Osteocyte (in vitro differentiated cells): ENCODE measurements around the gene TRIM41. TPM values are rescaled to one million over a fixed set of nuclear protein-coding genes. Genes with fewer than 3 reads are reported as not detected.
A peak's percentile ranks its signal among the peaks of the same experiment; 100 is the strongest.

Source experiments
- DNase-seq: peaks from one replicate; pipeline ENCODE4 v3.0.0; 2021; ENCODE audit warnings: mixed read lengths; ENCODE audit not compliant: unreplicated experiment; ENCODE audit errors: extremely low spot score
- H3K27ac Mint-ChIP-seq: one replicate; pipeline ENCODE4 v1.8.0; 2021; ENCODE audit warnings: mild to moderate bottlenecking, mixed read lengths; ENCODE audit not compliant: unreplicated experiment
- H3K27me3 Mint-ChIP-seq: one replicate; pipeline ENCODE4 v1.8.0; 2021; ENCODE audit warnings: mixed read lengths; ENCODE audit not compliant: unreplicated experiment
- H3K36me3 Mint-ChIP-seq: one replicate; pipeline ENCODE4 v1.8.0; 2021; ENCODE audit warnings: mixed read lengths; ENCODE audit not compliant: unreplicated experiment
- H3K4me1 Mint-ChIP-seq: one replicate; pipeline ENCODE4 v1.8.0; 2021; ENCODE audit warnings: mixed read lengths; ENCODE audit not compliant: unreplicated experiment
- H3K4me3 Mint-ChIP-seq: one replicate; pipeline ENCODE4 v1.8.0; 2021; ENCODE audit warnings: mild to moderate bottlenecking, moderate library complexity, mixed read lengths; ENCODE audit not compliant: unreplicated experiment
- H3K9me3 Mint-ChIP-seq: one replicate; pipeline ENCODE4 v1.8.0; 2021; ENCODE audit warnings: mixed read lengths; ENCODE audit not compliant: unreplicated experiment
- CTCF ChIP-seq: fragments of 200-600 bp; sonication (generic); IDR thresholded peaks from 2 replicates; pipeline ENCODE4 v1.5.0; 2021; ENCODE audit warnings: antibody characterized with exemption, mild to moderate bottlenecking, moderate library complexity
- total RNA-seq: library from RNA; stranded (reverse); gene quantifications from 2 replicates; pipeline ENCODE4 v1.2.1, GENCODE V29; 2021

The TRIM41 gene
- total RNA-seq, 1 donor from 2014 or later, result 27.1 TPM

GRCh38 chr5:181259974-181260719 is 37.1 kb downstream of the TRIM41 start:
- no peak for DNase-seq
- Mint-ChIP-seq H3K4me3 (peak overlapping the region; percentile 98), H3K36me3 (peaks cover 21% of the 10 kb centered on the region), H3K4me1 (peaks cover 52% of the 10 kb centered on the region), H3K27me3 (no peaks in the 10 kb centered on the region), H3K9me3 (no peaks in the 10 kb centered on the region), H3K27ac (peak overlapping the region; percentile 94)
- TF ChIP-seq CTCF, result no peak

GRCh38 chr5:181260720-181261319 is 37.7 kb downstream of the TRIM41 start, which contains the start of gene TRIM52:
TSS of gene TRIM52 (minus strand) at chr5:181261143. CDS start at chr5:181260813, 330 bp downstream.
- Mint-ChIP-seq H3K4me1 (peaks cover 45% of the 10 kb centered on the region), H3K27ac (peak within 1 kb of the TSS; percentile 95), H3K9me3 (no peaks in the 10 kb centered on the region), H3K36me3 (peaks cover 20% of the 10 kb centered on the region), H3K4me3 (peak within 1 kb of the TSS; percentile 98), H3K27me3 (no peaks in the 10 kb centered on the region)
- DNase-seq, result peak; percentile 94
- no peak for TF ChIP-seq CTCF

- Mint-ChIP-seq H3K4me3 (peak overlapping the region; percentile 98), H3K27me3 (no peaks in the 10 kb centered on the region), H3K36me3 (peaks cover 15% of the 10 kb centered on the region), H3K4me1 (peaks cover 40% of the 10 kb centered on the region), H3K9me3 (no peaks in the 10 kb centered on the region), H3K27ac (peak overlapping the region; percentile 95)
- TF ChIP-seq CTCF, result no peak
- peak; percentile 91 for DNase-seq
Observed at GRCh38 chr5:181261320-181262049, 38.4 kb downstream of the TRIM41 start.

- Mint-ChIP-seq H3K27ac (peak overlapping the region; percentile 23), H3K36me3 (peaks cover 7% of the 10 kb centered on the region), H3K4me3 (no peak overlapping the region), H3K9me3 (no peaks in the 10 kb centered on the region), H3K4me1 (peaks cover 25% of the 10 kb centered on the region), H3K27me3 (no peaks in the 10 kb centered on the region)
- DNase-seq, result no peak
- TF ChIP-seq CTCF, result no peak
Observed at GRCh38 chr5:181263633-181264032, 40.6 kb downstream of the TRIM41 start.
